Spinal cord (tissue), 10 donors: ENCODE measurements around the gene JUND. TPM values are rescaled to one million over a fixed set of nuclear protein-coding genes. Genes with fewer than 3 reads are reported as not detected.
A peak's percentile ranks its signal among the peaks of the same experiment; 100 is the strongest.

Source experiments
- DNase-seq, 6 donors: peaks; one replicate each; pipeline versions ENCODE4 v3.0.0 to v3.0.0-alpha.2; 2013 to 2015; ENCODE audit warnings: low spot score in 6 of 6, low read depth in 4 of 6
- H3K27ac ChIP-seq: one replicate; pipeline ENCODE4 v1.5.1; 2013; ENCODE audit warnings: low read depth, low read length, control low read depth
- H3K27me3 ChIP-seq: one replicate; pipeline ENCODE4 v1.6.1; 2013; ENCODE audit warnings: low read length; ENCODE audit not compliant: control insufficient read depth, insufficient read depth
- H3K36me3 ChIP-seq: one replicate; pipeline ENCODE4 v1.6.1; 2013; ENCODE audit warnings: low read length; ENCODE audit not compliant: control insufficient read depth, insufficient read depth
- H3K4me1 ChIP-seq: one replicate; pipeline ENCODE4 v1.6.1; 2013; ENCODE audit warnings: low read length; ENCODE audit not compliant: control insufficient read depth, insufficient read depth
- H3K4me3 ChIP-seq: one replicate; pipeline ENCODE4 v1.5.1; 2013; ENCODE audit warnings: low read depth, low read length, control low read depth
- H3K9me3 ChIP-seq: one replicate; pipeline ENCODE4 v1.6.1; 2013; ENCODE audit warnings: low read length; ENCODE audit not compliant: control insufficient read depth, insufficient read depth
- WGBS: methylation state at CpG from one replicate; pipeline ENCODE4 v1.1.5; 2013; ENCODE audit warnings: missing lambda C conversion rate; ENCODE audit not compliant: insufficient coverage; 5-methylcytosine and 5-hydroxymethylcytosine counted together
- polyA plus RNA-seq, 2 donors: library from polyadenylated mRNA; unstranded; fragments of 120-200 nt; gene quantifications; one replicate each; pipeline ENCODE4 v1.2.1, GENCODE V29; 2013; ENCODE audit not compliant: insufficient read length in 2 of 2
- small RNA-seq: library from RNA; depleted of rRNA; stranded (forward); fragments of <200 nt; gene quantifications from one replicate; pipeline ENCODE3, GENCODE V24; 2014; ENCODE audit warnings: low replicate concordance
- total RNA-seq, 2 donors: library from RNA; depleted of rRNA in 1 of 2; stranded (reverse); fragments of 120-200 nt in 1 of 2; fragments of >200 nt in 1 of 2; gene quantifications; one replicate each; pipeline versions ENCODE4 v1.2.3 to v1.2.4, GENCODE V29; 2013 to 2014
- donor health status: healthy.

Gene JUND
- total and polyA plus RNA-seq, 4 donors: 73.2 to 136 (median 114) TPM

DNA sequence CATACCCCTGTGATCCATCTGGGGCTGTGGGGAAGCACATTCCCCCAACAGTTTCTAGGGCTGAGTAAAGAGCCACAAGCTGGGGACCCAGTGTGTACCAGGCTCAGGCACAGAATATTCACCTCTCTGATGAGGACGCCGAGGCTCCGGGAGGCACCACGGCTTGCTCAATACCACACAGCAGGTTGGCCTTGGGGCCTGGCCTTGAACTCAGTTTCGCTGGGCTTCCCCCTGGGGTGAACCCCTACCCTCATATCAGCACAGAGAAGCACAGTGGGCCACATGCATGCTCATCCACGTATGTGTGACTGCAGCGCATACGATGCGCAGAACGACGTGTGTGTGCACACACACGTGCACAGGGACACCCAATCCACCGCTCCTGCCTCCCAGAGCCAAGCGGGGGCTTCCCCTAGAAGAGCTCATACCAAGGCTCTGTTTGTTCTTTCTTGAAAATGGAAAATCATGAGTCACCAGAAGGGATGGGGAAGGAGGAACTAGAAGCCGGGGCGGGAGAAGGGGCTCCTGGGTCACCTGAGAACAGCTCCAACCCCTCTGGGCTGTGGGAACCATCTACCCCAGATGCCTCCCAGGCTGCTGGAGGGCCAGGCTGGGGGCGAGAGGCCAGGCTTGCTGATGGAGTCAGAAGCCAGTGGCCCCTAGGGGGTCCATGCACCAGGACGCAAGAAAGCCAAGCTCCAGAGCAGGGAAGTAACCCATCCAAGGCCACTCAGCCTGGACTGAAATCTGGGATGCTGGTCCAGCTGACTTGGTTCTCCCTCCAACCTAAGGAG, 50.3 kb downstream of the JUND start:
- no peak overlapping the region for H3K27ac ChIP-seq
- H3K9me3 ChIP-seq: no peaks in the 10 kb centered on the region
- peaks cover 37% of the 10 kb centered on the region for H3K27me3 ChIP-seq
- DNase-seq: no peak
- H3K4me3 ChIP-seq: no peak overlapping the region
- H3K4me1 ChIP-seq: peaks cover 19% of the 10 kb centered on the region
- 64% methylated on average over 17 of the region's 18 CpGs for WGBS
- no peaks in the 10 kb centered on the region for H3K36me3 ChIP-seq

DNA sequence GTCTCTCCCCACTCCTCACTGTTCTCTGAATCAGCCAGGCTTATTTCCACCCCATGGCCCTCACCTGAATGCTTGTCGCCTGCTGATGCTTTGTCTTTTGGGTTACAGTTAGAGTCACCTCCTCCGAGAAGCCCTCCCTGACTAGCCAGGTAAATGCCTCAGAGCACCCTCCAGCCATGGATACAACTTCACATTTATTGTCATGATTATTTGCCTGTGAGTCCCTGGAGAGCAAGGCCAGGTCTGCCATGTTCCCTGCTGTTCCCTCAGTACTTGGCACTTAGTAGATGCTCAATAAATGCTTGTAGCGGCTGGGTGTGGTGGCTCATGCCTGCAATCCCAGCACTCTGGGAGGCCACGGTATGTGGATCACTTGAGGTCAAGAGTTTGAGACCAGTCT, 51.5 kb downstream of the JUND start:
- WGBS: 86% methylated on average over 3 of the region's 4 CpGs
- no peak for DNase-seq
- no peaks in the 10 kb centered on the region for H3K36me3 ChIP-seq
- H3K9me3 ChIP-seq: no peaks in the 10 kb centered on the region
- peaks cover 31% of the 10 kb centered on the region for H3K4me1 ChIP-seq
- no peak overlapping the region for H3K4me3 ChIP-seq
- peaks cover 49% of the 10 kb centered on the region for H3K27me3 ChIP-seq
- H3K27ac ChIP-seq: no peak overlapping the region

Small RNA genes lying within 50 kb of the gene (small RNA-seq; reads per million reads assigned to genes)
- gene MIR3188: 0.22 reads per million, percentile 11 among the genes with 10 or more reads in this experiment
- gene RPL39P38: not detected

Other genes with a start within 250 kb of the JUND start
- under 1 TPM; 0.40 to 0.50 TPM for gene IL12RB1, start 194.7 kb downstream of the JUND start, total RNA-seq
- under 1 TPM; 0.66 to 0.93 TPM for gene IL12RB1, start 194.7 kb downstream of the JUND start, polyA plus RNA-seq
- 1 to 10 TPM; 5.8 to 8.9 TPM for gene MAST3, start 183.8 kb downstream of the JUND start, total RNA-seq
- gene MAST3, start 183.8 kb downstream of the JUND start, polyA plus RNA-seq: 10 to 100 TPM; 17.3 to 22.0 TPM
- 10 to 100 TPM; 14.1 to 37.2 TPM for gene PIK3R2, start 128.5 kb downstream of the JUND start, total RNA-seq
- gene PIK3R2, start 128.5 kb downstream of the JUND start, polyA plus RNA-seq: 100 to 1,000 TPM; 115 to 134 TPM
- gene IFI30, start 107.8 kb downstream of the JUND start, total RNA-seq: 10 to 100 TPM; 10.3 to 14.6 TPM
- gene IFI30, start 107.8 kb downstream of the JUND start, polyA plus RNA-seq: 1 to 10 TPM; 1.9 to 2.8 TPM
- gene MPV17L2, start 88.4 kb downstream of the JUND start, total RNA-seq: 10 to 100 TPM in 1 of 2 donors, 1 to 10 TPM in 1; 4.7 to 10.4 TPM
- gene MPV17L2, start 88.4 kb downstream of the JUND start, polyA plus RNA-seq: 10 to 100 TPM; 13.8 to 14.7 TPM
- 10 to 100 TPM; 26.7 to 86.6 TPM for gene RAB3A, start 77.6 kb downstream of the JUND start, total RNA-seq
- gene RAB3A, start 77.6 kb downstream of the JUND start, polyA plus RNA-seq: 100 to 1,000 TPM; 336 to 342 TPM
- 1 to 10 TPM in 1 of 2 donors, under 1 TPM in 1; 0.88 to 2.6 TPM for gene PDE4C, start 55.2 kb downstream of the JUND start, total RNA-seq
- gene PDE4C, start 55.2 kb downstream of the JUND start, polyA plus RNA-seq: 1 to 10 TPM; 1.1 to 1.7 TPM
- 1 to 10 TPM in 1 of 2 donors, under 1 TPM in 1; 0.59 to 4.4 TPM for gene IQCN, start 7.2 kb downstream of the JUND start, total RNA-seq
- 1 to 10 TPM; 5.0 to 9.0 TPM for gene IQCN, start 7.2 kb downstream of the JUND start, polyA plus RNA-seq
- gene LSM4, start 41.5 kb upstream of the JUND start, total RNA-seq: 100 to 1,000 TPM in 1 of 2 donors, 10 to 100 TPM in 1; 69.4 to 120 TPM
- gene LSM4, start 41.5 kb upstream of the JUND start, polyA plus RNA-seq: 100 to 1,000 TPM; 104 to 105 TPM
- 10 to 100 TPM; 16.2 to 28.4 TPM for gene PGPEP1, start 59.0 kb upstream of the JUND start, total RNA-seq
- 10 to 100 TPM; 21.5 to 33.5 TPM for gene PGPEP1, start 59.0 kb upstream of the JUND start, polyA plus RNA-seq
- gene GDF15, start 104.5 kb upstream of the JUND start, total RNA-seq: 1 to 10 TPM; 1.7 to 4.2 TPM
- 1 to 10 TPM in 1 of 2 donors, under 1 TPM in 1; 0.89 to 2.2 TPM for gene GDF15, start 104.5 kb upstream of the JUND start, polyA plus RNA-seq
- gene LRRC25, start 116.0 kb upstream of the JUND start, total RNA-seq: 1 to 10 TPM; 1.8 to 2.4 TPM
- gene LRRC25, start 116.0 kb upstream of the JUND start, polyA plus RNA-seq: 1 to 10 TPM; 1.3 to 1.4 TPM
- 100 to 1,000 TPM in 1 of 2 donors, 10 to 100 TPM in 1; 33.5 to 101 TPM for gene SSBP4, start 137.8 kb upstream of the JUND start, total RNA-seq
- 100 to 1,000 TPM; 154 to 166 TPM for gene SSBP4, start 137.8 kb upstream of the JUND start, polyA plus RNA-seq
- 10 to 100 TPM; 51.0 to 100.0 TPM for gene ISYNA1, start 156.5 kb upstream of the JUND start, total RNA-seq
- gene ISYNA1, start 156.5 kb upstream of the JUND start, polyA plus RNA-seq: 100 to 1,000 TPM; 127 to 180 TPM
- 1 to 10 TPM; 7.4 to 7.6 TPM for gene ELL, start 240.4 kb upstream of the JUND start, total RNA-seq
- gene ELL, start 240.4 kb upstream of the JUND start, polyA plus RNA-seq: 10 to 100 TPM; 10.1 to 11.6 TPM